Epithelial cell of proximal tubule (primary cell): Measurements from ENCODE around the gene HIVEP3. TPM values are rescaled to one million over a fixed set of nuclear protein-coding genes. Genes with fewer than 3 reads are reported as not detected.
A peak's percentile ranks its signal among the peaks of the same experiment; 100 is the strongest.

Experiments used
- DNase-seq: peaks from one replicate; pipeline ENCODE4 v3.0.0-alpha.2; 2011; ENCODE audit warnings: low read depth
- H3K4me3 ChIP-seq: 2 replicates; pipeline ENCODE4 v1.5.1; 2011; ENCODE audit warnings: low read depth, mild to moderate bottlenecking, low read length
- total RNA-seq: library from RNA; depleted of rRNA; stranded (reverse); fragments of >200 nt; gene quantifications from 2 replicates; pipeline ENCODE4 v1.2.3, GENCODE V29; 2015
- TF ChIP-seq, protein P1 (sequence below): conservative IDR thresholded peaks from 2 replicates; pipeline ENCODE4 v1.5.1; 2012; ENCODE audit warnings: low read depth, mild to moderate bottlenecking, low read length

HIVEP3 gene
- total RNA-seq, 1 donor from 2014 or later = 3.9 TPM

DNA sequence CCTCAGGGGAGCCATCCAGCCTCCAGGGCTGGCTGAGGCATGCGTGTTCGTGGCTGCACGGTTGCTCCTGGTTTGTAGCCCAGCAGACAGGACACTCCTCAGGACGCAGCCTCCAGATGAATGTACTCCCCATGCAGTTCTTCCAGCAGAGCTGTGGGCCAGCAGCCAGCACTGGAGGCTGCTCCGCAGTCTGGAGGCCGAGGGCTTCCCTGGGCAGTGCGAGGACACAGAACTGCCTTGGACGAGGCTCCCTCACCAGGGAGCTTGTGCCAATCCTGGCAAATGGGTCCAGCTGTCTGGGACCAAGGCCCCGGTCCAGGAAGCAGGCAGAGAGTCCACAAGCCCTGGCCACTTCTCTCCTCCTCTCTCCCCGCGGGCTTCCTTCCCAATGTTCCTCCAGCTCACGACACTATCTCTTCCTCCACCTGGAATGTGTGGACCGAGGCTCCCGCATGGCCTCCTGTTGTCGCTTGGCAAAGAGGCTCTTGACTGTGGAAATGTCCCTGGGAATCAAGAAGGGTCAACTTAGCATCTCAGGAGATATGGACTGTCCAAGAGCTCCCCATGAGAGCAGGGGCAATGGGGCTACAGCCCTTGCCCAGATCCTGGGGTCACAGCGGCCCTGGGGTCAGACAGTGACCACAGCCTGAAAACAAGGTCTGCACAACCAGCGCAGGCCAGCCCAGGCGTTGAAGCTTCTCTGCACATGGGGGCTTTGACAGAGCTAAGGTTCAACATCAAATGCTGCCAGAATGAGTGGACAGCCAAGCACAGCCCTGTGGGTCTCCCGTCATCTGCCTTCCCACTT lies 439.5 kb downstream of the HIVEP3 start:
- no peak for DNase-seq
- H3K4me3 ChIP-seq = no peak overlapping the region
- TF ChIP-seq, protein P1, sequence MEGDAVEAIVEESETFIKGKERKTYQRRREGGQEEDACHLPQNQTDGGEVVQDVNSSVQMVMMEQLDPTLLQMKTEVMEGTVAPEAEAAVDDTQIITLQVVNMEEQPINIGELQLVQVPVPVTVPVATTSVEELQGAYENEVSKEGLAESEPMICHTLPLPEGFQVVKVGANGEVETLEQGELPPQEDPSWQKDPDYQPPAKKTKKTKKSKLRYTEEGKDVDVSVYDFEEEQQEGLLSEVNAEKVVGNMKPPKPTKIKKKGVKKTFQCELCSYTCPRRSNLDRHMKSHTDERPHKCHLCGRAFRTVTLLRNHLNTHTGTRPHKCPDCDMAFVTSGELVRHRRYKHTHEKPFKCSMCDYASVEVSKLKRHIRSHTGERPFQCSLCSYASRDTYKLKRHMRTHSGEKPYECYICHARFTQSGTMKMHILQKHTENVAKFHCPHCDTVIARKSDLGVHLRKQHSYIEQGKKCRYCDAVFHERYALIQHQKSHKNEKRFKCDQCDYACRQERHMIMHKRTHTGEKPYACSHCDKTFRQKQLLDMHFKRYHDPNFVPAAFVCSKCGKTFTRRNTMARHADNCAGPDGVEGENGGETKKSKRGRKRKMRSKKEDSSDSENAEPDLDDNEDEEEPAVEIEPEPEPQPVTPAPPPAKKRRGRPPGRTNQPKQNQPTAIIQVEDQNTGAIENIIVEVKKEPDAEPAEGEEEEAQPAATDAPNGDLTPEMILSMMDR = no peak

DNA sequence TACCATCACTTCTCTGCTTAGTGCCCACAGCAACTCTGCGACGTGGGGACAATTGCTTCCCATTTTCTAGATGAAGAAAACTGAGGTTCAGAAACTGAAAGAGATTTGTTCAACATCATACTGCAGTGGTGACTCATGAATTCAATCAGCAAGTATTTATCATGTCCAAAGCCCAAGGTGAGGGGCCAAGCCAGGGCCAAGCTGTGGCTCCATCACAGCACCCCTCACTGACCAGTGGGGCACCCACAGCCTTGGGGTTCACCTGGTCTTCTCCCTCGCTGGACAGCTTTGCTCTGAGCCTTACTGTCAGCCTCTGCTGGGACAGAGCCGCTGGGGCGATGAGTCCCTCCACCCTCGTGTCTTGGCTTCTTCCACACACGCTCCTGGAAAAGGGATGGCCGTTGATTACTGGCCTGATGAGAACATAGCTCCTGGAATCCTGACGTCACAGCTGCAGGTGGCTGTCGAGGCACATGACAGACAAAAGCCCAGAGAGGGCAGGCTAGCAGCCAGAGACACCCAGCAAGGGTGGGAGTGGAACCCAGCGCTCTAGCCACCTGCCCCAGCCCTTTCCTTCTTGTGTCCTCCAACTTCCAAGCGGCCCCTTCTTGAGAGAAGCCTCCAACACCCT lies 440.5 kb downstream of the HIVEP3 start:
- TF ChIP-seq, protein P1 = no peak
- no peak for DNase-seq
- no peak overlapping the region for H3K4me3 ChIP-seq

DNA sequence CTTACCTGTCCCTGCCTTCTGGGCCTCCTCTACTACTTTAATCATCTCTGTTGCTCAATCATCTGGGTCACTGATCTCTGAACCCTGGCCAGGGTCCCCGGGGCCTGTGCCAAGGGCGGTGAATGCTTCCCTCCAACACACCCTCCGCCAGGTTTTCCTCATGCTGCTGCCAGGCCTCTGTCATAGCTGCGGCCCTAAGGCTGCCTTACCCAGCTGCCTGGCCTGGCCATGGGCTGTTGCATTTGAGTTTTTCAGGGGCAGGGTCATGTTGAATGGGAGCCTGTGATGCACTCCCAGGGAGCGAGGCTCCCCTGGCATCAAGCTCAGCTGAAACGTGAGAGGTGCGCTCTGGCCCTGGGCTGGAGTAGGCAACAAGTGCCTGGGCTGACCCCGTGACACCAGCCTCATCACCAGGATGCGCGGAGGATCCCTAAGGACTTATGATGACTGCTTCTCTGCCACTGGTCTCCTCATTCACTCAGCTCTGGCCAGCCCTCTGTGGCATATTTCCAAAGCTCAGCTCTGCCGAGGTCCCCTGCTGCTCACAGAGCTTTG lies 441.8 kb downstream of the HIVEP3 start:
- no peak for DNase-seq
- TF ChIP-seq, protein P1 = no peak
- H3K4me3 ChIP-seq = no peak overlapping the region

DNA sequence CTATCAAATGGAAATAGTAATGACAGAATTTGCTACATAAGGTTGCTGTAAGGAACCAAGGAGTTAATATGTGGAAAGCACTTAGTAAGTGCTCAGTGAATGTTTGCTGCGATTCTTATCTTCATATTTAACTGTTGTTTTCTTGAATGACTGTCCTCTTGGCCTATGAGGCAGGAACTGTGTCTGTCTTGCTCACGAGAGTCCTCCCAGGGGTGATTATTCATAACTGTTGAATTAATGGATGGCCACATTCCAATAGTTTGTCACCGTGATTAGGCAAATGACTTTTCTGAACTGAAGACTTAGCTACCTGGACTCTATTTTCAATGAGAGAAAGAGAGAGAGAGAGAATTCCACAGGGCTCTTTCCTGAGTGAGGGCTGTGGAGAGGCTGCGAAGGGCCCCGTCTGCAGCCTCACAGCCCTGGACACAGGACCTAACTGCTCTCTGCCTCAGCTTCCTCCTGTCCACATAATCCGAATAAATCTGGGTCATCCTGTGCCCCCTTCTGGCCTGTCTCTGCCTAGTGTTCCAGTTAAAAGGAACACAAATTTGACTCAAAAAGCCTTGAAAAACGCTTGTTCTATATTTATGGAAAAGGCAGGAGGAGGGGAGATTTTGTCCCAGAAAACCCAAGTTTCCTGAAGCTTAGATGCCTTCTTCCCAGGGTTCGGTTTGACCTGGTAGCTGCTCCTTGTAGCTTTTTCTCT lies 442.7 kb downstream of the HIVEP3 start:
- no peak overlapping the region for H3K4me3 ChIP-seq
- DNase-seq = no peak
- TF ChIP-seq, protein P1 = peak; percentile 12

DNA sequence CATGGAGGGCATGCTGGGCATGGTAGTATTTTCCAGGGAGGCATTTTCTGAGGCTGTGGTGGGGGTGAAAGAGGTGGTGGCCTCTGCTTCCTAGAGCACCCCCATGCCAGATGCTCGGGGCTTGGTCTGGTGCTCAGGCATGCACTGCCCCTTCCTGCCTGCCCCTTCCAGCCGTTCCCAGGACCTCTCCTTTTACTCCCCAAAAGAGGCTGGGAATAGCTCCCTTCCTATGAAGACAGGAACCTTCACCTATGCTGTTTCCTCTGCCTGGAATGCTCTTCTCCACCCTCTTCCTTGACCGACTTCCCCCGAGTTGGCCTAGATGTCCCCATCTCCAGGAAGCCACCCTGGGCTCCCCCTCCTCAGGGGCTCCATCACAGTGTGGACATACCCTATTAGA lies 443.4 kb downstream of the HIVEP3 start:
- TF ChIP-seq, protein P1 = no peak
- no peak for DNase-seq
- no peak overlapping the region for H3K4me3 ChIP-seq

DNA sequence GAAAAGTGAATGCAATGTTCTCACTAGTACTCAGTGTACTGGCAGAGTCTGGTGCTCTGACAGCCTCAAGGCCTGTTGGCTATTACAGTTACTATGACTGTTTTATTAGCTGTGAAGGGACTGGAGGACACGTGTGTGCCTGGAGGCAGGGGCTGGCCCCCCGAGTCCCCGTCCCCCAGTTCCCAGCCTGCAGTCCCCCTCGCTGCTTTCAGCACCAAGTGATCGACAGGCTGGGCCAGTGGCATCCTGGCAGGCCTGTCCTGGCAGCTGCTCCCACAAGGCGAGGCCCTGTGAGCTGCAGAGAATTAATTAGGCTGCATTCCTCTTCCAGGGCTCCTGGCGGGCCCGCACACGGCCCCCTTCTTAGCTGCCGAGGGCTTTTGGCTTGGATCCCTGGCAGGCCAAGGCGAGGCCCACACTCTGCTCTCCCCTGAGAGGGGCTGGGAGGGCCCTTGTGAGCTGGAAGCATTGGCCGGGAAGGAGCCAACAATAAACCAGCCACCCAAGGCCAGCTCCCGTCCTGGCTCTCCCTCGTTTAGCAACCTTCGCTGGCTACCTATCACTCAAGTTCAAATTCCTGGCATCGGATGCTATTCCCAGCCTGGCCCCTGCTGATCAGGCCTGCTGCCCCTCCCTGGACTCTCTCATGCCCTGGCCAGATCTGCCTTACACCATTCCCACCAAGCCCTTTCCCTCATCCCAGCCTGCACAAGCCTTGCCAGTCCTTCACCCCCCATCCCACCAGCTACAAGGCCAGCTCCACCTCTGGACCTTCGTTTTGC lies 444.0 kb downstream of the HIVEP3 start:
- TF ChIP-seq, protein P1 = no peak

More for the DNA sequence above, 444.0 kb downstream of the HIVEP3 start:
- no peak overlapping the region for H3K4me3 ChIP-seq
- no peak for DNase-seq
